ENCODE results near the gene SLC37A1.
"Not testable (repeated sequence)": the region's sequence is repeated elsewhere in the genome, so short reads cannot be mapped to it uniquely, and the experiment has no call there.

SLC37A1 gene

DNA sequence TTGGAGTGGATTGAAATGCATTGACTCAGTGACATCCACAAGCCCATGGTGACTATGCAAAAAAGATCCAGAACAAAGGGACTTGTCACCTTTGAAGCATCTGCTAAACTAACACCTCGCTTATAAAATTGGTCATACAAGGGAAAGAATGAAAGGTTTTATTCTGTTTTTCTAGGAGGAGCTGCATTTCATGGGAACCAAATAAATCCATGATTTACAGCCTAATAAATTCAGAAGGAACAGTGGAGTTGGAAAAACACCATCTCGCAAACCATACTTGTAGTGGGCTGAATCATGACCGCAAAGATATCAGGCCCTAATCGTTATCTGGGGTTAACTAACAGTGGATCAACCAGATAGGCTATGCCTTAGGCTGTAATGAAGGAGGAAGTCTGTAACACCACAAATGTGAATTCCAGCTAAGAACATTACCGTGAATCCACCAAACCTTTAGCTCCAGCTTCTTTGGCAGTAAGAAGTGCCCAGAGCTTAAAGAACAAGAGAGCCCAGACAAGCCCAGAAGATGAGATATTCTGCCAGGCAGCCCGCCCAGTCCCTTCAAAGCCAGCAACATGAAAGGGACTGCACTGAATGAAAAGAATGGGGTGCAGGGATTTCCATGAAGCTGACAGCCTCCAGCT lies 45.0 kb upstream of the SLC37A1 start:
- TF ChIP-seq, protein P1, sequence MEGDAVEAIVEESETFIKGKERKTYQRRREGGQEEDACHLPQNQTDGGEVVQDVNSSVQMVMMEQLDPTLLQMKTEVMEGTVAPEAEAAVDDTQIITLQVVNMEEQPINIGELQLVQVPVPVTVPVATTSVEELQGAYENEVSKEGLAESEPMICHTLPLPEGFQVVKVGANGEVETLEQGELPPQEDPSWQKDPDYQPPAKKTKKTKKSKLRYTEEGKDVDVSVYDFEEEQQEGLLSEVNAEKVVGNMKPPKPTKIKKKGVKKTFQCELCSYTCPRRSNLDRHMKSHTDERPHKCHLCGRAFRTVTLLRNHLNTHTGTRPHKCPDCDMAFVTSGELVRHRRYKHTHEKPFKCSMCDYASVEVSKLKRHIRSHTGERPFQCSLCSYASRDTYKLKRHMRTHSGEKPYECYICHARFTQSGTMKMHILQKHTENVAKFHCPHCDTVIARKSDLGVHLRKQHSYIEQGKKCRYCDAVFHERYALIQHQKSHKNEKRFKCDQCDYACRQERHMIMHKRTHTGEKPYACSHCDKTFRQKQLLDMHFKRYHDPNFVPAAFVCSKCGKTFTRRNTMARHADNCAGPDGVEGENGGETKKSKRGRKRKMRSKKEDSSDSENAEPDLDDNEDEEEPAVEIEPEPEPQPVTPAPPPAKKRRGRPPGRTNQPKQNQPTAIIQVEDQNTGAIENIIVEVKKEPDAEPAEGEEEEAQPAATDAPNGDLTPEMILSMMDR (IDR thresholded peaks at IDR 0.05; ENCODE audit: insufficient read depth, low read length), result no peak
- TF ChIP-seq, protein P2, sequence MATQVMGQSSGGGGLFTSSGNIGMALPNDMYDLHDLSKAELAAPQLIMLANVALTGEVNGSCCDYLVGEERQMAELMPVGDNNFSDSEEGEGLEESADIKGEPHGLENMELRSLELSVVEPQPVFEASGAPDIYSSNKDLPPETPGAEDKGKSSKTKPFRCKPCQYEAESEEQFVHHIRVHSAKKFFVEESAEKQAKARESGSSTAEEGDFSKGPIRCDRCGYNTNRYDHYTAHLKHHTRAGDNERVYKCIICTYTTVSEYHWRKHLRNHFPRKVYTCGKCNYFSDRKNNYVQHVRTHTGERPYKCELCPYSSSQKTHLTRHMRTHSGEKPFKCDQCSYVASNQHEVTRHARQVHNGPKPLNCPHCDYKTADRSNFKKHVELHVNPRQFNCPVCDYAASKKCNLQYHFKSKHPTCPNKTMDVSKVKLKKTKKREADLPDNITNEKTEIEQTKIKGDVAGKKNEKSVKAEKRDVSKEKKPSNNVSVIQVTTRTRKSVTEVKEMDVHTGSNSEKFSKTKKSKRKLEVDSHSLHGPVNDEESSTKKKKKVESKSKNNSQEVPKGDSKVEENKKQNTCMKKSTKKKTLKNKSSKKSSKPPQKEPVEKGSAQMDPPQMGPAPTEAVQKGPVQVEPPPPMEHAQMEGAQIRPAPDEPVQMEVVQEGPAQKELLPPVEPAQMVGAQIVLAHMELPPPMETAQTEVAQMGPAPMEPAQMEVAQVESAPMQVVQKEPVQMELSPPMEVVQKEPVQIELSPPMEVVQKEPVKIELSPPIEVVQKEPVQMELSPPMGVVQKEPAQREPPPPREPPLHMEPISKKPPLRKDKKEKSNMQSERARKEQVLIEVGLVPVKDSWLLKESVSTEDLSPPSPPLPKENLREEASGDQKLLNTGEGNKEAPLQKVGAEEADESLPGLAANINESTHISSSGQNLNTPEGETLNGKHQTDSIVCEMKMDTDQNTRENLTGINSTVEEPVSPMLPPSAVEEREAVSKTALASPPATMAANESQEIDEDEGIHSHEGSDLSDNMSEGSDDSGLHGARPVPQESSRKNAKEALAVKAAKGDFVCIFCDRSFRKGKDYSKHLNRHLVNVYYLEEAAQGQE (IDR thresholded peaks at IDR 0.05; ENCODE audit: insufficient replicate concordance, low read depth), result no peak
- TF ChIP-seq GABPA (IDR thresholded peaks at IDR 0.05; ENCODE audit: low read depth) (no peak), POLR2AphosphoS5 (IDR thresholded peaks at IDR 0.05; ENCODE audit: low read depth) (no peak), SPI1 (IDR thresholded peaks at IDR 0.05; ENCODE audit: borderline replicate concordance, low read depth) (no peak)
- DNase-seq (ENCODE audit: low read depth in 1 of 2, low spot score in 1 of 2), result no peak
- H3K4me3 ChIP-seq (replicated peaks; ENCODE audit: insufficient read depth, low read length), result no peak overlapping the region
- H3K27ac ChIP-seq (replicated peaks), result no peak overlapping the region
- H3K27me3 ChIP-seq (ENCODE audit: insufficient read depth, poor library complexity, severe bottlenecking), result peaks cover 2% of the 10 kb centered on the region

DNA sequence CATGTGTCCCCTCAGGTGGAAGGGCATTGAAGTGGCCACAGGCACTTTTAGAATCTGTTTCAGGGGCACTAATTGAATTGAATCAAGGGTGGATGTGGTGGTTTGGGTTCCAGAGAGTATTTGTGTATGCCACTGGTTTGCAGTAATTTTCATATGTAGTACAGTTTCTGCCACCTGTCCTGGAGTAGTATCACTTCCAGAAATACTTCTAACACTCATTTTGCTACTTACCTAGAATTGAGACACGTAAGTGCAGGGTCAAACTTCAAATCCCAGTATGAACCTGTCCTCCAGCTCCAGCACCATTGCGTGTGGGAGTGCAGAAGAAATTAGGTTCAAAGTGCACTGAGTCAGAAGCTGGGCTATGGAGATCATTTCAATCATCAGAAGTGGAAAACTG lies 44.4 kb upstream of the SLC37A1 start:
- H3K27ac ChIP-seq (replicated peaks), result no peak overlapping the region
- TF ChIP-seq, protein P2 (IDR thresholded peaks at IDR 0.05; ENCODE audit: insufficient replicate concordance, low read depth), result no peak
- no peak for TF ChIP-seq POLR2AphosphoS5 (IDR thresholded peaks at IDR 0.05; ENCODE audit: low read depth)
- DNase-seq (ENCODE audit: low read depth in 1 of 2, low spot score in 1 of 2), result no peak
- no peak overlapping the region for H3K4me3 ChIP-seq (replicated peaks; ENCODE audit: insufficient read depth, low read length)
- peaks cover 2% of the 10 kb centered on the region for H3K27me3 ChIP-seq (ENCODE audit: insufficient read depth, poor library complexity, severe bottlenecking)

DNA sequence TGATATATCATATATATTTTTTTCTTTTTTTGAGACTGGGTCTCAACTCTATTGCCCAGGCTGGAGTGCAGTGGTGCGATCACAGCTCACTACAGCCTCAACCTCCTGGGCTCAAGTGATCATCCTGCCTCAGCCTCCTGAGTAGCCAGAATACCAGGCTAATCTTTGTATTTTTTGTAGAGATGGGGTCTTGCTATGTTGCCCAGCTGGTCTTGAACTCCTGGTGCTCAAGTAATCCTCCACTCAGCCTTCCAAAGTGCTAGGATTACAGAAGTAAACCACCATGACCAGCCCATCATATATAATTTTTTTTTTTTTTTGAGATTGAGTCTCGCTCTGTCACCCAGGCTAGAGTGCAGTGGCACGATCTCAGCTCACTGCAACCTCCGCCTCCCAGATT lies 43.9 kb upstream of the SLC37A1 start:
- H3K4me3 ChIP-seq (replicated peaks; ENCODE audit: insufficient read depth, low read length); H3K27ac ChIP-seq (replicated peaks); DNase-seq (ENCODE audit: low read depth in 1 of 2, low spot score in 1 of 2); H3K27me3 ChIP-seq (ENCODE audit: insufficient read depth, poor library complexity, severe bottlenecking): not testable (repeated sequence)

DNA sequence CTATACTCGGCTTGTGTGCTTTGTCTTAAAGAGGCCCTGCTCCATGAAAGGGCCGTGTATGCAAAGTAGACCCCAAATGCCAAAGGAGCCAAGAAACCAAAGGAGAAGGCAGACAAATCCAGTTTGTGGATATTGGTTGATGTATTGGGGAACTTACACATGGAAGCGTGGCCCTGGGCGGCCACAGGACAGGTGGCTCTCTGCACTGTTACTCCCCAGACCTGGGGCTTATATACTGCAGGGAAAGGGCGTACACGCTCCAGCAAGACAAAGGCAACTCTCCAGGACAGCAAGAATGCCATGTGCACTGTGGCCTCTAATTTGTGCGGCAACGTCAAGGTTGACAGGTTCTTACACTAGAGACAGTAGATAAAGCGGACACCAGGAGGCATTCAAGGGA lies 42.4 kb upstream of the SLC37A1 start:
- Histone ChIP-seq H3K27ac (replicated peaks) (no peak overlapping the region), H3K4me3 (replicated peaks; ENCODE audit: insufficient read depth, low read length) (no peak overlapping the region), H3K27me3 (ENCODE audit: insufficient read depth, poor library complexity, severe bottlenecking) (peaks cover 2% of the 10 kb centered on the region)
- TF ChIP-seq, protein P2 (IDR thresholded peaks at IDR 0.05; ENCODE audit: insufficient replicate concordance, low read depth), result no peak
- no peak for TF ChIP-seq GABPA (IDR thresholded peaks at IDR 0.05; ENCODE audit: low read depth)
- TF ChIP-seq SPI1 (IDR thresholded peaks at IDR 0.05; ENCODE audit: borderline replicate concordance, low read depth), result no peak
- no peak for TF ChIP-seq POLR2AphosphoS5 (IDR thresholded peaks at IDR 0.05; ENCODE audit: low read depth)
- TF ChIP-seq, protein P1 (IDR thresholded peaks at IDR 0.05; ENCODE audit: insufficient read depth, low read length), result no peak
- DNase-seq (ENCODE audit: low read depth in 1 of 2, low spot score in 1 of 2), result no peak
